Uterus (tissue), 2 donors: ENCODE measurements around the gene OR2AG1.

Experiments used
- CTCF ChIP-seq, 4 experiments: fragments of 200-600 bp in 2 of 4; fragments of 450-650 bp in 2 of 4; sonication (generic) in 2 of 4; IDR thresholded peaks; one replicate each; pipeline ENCODE4 v1.5.1; 2016 to 2019; ENCODE audit warnings: antibody characterized with exemption in 4 of 4, mild to moderate bottlenecking in 2 of 4, moderate library complexity in 1 of 4
- POLR2A ChIP-seq, 2 donors: fragments of 450-650 bp; IDR thresholded peaks; one replicate each; pipeline ENCODE4 v1.6.1; 2016; ENCODE audit warnings: antibody characterized with exemption in 2 of 2, mild to moderate bottlenecking in 1 of 2, moderate library complexity in 1 of 2

DNA sequence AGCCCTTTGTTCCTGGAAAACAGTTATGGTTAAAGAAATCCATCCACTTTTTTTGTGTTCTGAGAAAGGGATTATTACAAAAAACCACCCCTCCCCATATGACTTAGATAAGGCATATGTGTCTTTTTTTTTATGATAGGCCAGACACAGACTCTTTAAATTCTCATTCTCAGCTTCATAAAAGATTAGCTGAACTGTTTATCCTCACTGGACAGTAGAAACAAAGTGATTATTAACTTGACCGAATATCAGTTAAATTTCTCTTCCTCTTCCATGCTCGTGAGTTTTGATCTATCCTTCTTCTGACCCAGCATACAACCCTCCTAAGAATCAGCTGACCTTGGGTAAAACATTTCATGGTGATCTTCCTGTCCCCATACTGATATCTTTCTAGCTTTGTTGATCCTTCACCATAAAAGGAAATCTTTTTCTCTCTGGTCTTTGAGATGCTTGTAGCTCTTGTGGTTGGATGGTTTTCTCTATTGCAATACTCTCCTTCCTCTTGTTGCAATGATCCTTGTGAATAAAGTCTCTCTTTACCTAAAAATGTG, 37.3 kb upstream of the OR2AG1 start:
- TF ChIP-seq CTCF (IDR thresholded peaks at IDR 0.05): no peak
- no peak for TF ChIP-seq POLR2A (IDR thresholded peaks at IDR 0.05)
